ENCODE results near the gene MPST.

- no peak for TF ChIP-seq EZH2 (IDR thresholded peaks at IDR 0.05; ENCODE audit: borderline replicate concordance, low read depth, low read length, poor library complexity, severe bottlenecking)
- TF ChIP-seq CTCF (conservative IDR thresholded peaks at IDR 0.05; ENCODE audit: low read depth, low read length), result no peak
These were observed 6.0 kb downstream of the MPST start for GRCh38 chr22:37025500-37026070.

Data from A673 (cell line).